Stomach smooth muscle (tissue), 2 donors: ENCODE results near the gene SSR4.

Source experiments
- H3K27ac ChIP-seq: one replicate; pipeline ENCODE4 v1.7.0; 2013; ENCODE audit warnings: mild to moderate bottlenecking, low read length, inconsistent platforms
- H3K27me3 ChIP-seq, 2 donors: one replicate each; pipeline ENCODE4 v1.7.0; 2013; ENCODE audit warnings: low read length in 2 of 2; ENCODE audit not compliant: insufficient read depth in 2 of 2, control insufficient read depth in 1 of 2
- H3K36me3 ChIP-seq, 2 donors: one replicate each; pipeline ENCODE4 v1.7.0; 2013; ENCODE audit warnings: low read length in 2 of 2; ENCODE audit not compliant: control insufficient read depth in 2 of 2, insufficient read depth in 2 of 2
- H3K4me1 ChIP-seq: one replicate; pipeline ENCODE4 v1.7.0; 2013; ENCODE audit warnings: low read length; ENCODE audit not compliant: control insufficient read depth, insufficient read depth
- H3K4me3 ChIP-seq, 2 donors: one replicate each; pipeline ENCODE4 v1.7.0; 2013; ENCODE audit warnings: low read length in 2 of 2
- H3K9ac ChIP-seq, 2 donors: one replicate each; pipeline ENCODE4 v1.7.0; 2013; ENCODE audit warnings: low read length in 2 of 2, mild to moderate bottlenecking in 1 of 2
- H3K9me3 ChIP-seq, 2 donors: one replicate each; pipeline ENCODE4 v1.7.0; 2013; ENCODE audit warnings: low read length in 2 of 2; ENCODE audit not compliant: control insufficient read depth in 2 of 2
- donor health status: healthy.
- donor health status: Pancreatic carcinoma.

SSR4 gene

DNA sequence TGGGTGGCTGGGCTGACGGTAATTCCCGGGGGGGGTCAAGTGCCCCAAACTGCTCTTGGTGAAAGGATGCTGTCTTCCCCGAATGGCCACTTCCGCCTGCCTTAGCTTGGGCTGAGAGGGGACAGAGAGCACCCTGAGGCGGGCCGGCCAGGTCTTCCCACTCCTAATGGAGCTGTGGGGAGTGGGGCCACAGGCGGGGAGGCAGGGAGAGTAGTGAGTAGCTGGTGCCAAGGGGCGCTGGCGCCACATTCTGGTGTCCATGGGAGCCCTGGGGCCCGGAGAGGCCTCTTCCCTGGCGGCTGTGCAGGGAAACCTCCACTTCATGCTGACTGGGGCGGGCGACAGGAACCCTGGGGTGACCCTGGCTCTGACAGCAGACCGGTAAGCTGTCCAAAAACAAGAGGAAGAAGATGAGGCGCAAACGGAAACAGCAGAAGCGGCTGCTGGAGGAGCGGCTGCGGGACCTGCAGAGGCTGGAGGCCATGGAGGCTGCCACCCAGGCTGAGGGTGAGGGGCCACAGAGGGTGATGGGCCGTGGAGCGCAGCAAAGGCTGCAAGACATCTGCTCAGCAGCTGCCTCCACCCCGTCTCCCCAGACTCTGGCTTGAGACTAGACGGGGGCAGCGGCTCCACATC lies 11.0 kb upstream of the SSR4 start:
- H3K4me3 ChIP-seq = no peak overlapping the region

DNA sequence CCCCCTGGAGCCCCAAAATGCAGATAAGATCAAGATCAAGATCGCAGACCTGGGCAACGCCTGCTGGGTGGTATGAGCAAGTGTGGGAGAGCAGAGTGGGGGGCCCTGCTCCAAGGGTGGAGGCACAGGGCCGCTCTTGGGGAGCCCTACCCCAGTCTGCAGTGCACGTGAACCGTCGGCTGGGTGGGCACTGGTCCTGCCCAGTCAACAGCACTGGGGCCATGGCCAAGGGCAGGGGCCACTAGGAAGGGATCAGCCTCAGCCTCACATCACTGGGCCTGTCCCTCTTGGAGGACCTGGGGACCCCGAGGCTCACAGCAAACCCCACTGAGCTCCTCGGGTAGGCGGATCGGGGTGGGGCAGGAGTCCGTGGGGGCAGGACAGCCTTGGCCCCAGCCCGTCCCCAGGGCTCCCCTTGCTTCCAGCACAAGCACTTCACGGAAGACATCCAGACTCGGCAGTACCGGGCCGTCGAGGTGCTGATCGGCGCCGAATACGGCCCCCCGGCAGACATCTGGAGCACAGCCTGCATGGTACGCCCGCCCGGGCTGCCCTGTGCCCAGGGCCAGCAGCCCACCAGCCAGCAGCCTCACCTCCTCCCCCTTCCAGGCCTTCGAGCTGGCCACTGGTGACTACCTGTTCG lies 10.0 kb upstream of the SSR4 start:
- Histone ChIP-seq H3K9me3 (no peaks in the 10 kb centered on the region), H3K27ac (no peak overlapping the region), H3K4me3 (no peak overlapping the region), H3K36me3 (peaks cover 0 to 8% of the 10 kb centered on the region in 2 donors), H3K27me3 (no peaks in the 10 kb centered on the region), H3K9ac (no peak overlapping the region), H3K4me1 (peaks cover 20% of the 10 kb centered on the region)

More for the DNA sequence above, 11.0 kb upstream of the SSR4 start:
- Histone ChIP-seq H3K4me1 (peaks cover 20% of the 10 kb centered on the region), H3K9me3 (no peaks in the 10 kb centered on the region), H3K27me3 (peaks cover 0 to under 1% of the 10 kb centered on the region in 2 donors), H3K36me3 (peaks cover 0 to 8% of the 10 kb centered on the region in 2 donors), H3K9ac (no peak overlapping the region), H3K27ac (no peak overlapping the region)

DNA sequence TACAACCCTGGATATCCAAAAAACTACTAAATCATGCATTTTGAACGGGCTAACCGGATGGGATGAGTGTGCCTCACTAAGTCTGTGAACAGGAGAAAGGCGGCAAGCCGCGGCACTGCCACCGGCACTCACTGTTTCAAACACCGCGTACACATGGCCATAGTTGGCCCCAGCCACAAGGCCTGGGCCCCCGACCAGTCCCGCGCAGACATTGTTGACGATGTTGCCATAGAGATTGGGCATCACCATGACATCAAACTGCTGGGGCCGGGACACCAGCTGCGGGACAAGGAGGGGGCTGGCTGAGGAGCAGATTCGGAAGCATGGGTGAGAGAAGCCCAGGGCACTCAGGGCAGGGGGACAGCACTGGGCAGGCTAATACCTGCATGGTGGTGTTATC lies 7.8 kb upstream of the SSR4 start:
- Histone ChIP-seq H3K27me3 (no peaks in the 10 kb centered on the region), H3K4me1 (peaks cover 16% of the 10 kb centered on the region), H3K27ac (no peak overlapping the region), H3K9me3 (no peaks in the 10 kb centered on the region), H3K36me3 (peaks cover 0 to 10% of the 10 kb centered on the region in 2 donors), H3K9ac (no peak overlapping the region), H3K4me3 (no peak overlapping the region)

DNA sequence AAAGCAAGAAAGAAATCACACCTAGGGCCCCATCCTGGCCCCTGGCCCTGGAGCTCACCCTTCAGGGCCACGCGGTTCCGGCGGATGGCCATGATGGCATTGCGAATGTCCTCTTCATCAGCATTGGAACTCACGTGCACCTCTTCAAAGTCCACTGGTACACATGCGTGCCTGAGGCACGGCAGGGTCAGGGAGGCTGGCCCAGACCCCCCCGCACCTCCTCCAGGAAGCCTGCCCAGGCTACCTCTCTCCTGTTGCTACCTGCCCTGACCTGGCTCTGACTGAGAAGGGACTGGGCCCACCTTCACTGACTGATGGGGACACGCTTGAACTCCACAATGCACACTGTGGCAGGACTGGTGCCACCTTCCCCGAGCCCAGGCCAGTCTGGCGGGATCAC lies 4.8 kb upstream of the SSR4 start:
- no peak overlapping the region for H3K4me3 ChIP-seq
- peaks cover 0 to 10% of the 10 kb centered on the region in 2 donors for H3K36me3 ChIP-seq
- peaks cover 0 to 5% of the 10 kb centered on the region in 2 donors for H3K27me3 ChIP-seq
- peaks cover 21% of the 10 kb centered on the region for H3K4me1 ChIP-seq
- no peaks in the 10 kb centered on the region for H3K9me3 ChIP-seq
- no peak overlapping the region for H3K9ac ChIP-seq
- no peak overlapping the region for H3K27ac ChIP-seq

DNA sequence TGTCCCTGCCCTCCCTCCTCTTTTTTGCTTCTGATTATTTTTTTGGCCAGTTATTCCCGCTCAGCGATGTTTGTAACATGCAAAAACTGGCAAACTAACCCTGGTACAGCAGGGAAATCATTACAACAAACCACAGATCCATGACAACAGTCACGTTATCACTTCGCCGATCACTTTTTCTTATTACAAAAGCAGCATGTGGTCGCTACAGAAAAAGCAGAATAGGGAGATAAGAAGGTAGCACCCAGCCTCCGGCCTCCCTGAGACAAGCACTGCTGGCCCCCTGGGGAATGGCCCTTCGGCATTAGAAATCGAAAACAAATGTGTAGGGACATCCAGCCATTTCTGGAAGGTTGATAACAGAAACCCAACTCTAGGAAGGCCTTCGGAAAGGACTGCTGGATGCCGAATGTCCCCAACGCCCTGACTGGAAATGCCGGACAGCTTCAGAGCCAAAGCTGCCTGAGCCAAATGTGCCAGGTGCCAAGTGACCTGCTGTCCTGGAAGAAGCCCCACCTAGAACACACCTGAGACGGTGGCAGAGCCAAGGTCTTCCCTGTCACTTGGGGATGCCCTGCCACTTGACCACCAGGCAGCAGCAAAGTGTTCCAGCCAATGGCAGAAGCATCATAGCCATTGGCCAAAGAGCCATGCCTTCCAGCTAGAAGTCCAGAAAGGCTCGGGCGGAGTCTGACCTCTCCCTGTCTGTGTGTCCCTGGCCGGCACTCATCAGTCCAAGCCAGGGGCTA lies 3.2 kb upstream of the SSR4 start:
- Histone ChIP-seq H3K27ac (no peak overlapping the region), H3K27me3 (peaks cover 0 to 5% of the 10 kb centered on the region in 2 donors), H3K4me3 (no peak overlapping the region), H3K9ac (no peak overlapping the region), H3K9me3 (no peaks in the 10 kb centered on the region), H3K36me3 (peaks cover 0 to 10% of the 10 kb centered on the region in 2 donors), H3K4me1 (peaks cover 36% of the 10 kb centered on the region)

DNA sequence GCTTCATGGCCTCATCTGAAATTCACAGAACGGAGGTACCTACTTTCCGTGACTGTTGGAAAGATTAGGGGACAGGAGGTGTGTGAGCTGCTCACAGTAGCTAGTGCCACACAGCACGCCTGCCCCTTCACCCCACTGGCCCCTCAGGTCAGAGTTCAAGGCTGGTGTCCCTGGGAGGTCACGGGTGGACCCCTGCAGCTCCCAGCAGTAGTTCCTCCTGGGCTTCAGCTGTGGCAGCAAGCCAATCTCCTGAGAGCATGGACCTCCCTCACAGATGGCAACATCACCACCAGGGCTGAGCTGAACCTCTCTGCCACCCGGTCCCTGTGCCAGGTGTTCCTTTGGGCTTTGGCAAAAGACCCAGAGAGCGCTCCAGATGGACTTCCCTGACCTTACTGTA lies 2.1 kb upstream of the SSR4 start:
- H3K4me1 ChIP-seq = peaks cover 39% of the 10 kb centered on the region
- no peaks in the 10 kb centered on the region for H3K9me3 ChIP-seq
- peak overlapping the region in 1 of 2 donors; percentile 83 for H3K4me3 ChIP-seq
- H3K36me3 ChIP-seq = peaks cover 0 to 10% of the 10 kb centered on the region in 2 donors
- H3K27me3 ChIP-seq = peaks cover 0 to 5% of the 10 kb centered on the region in 2 donors
- H3K27ac ChIP-seq = no peak overlapping the region
- no peak overlapping the region for H3K9ac ChIP-seq

DNA sequence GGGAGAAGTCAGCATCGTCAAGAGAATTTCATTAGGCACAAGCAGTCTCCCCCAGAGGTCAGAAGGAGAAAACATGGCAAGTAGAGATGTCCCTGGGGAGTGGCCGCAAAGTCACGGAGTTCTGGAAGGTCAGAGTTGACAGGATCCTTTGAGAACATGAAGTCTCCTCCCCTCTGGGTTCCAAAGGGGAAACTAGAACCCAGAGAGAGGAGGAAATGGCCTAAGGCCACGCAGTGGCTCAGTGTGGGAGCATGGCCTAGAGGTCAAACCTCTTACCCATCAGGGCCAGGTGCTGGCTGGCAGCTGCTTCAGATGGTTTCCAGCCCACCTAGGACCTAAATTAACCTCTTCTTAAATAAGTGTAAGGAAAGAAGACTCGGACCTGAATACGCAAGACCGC lies 1.2 kb upstream of the SSR4 start:
- H3K9me3 ChIP-seq = no peaks in the 10 kb centered on the region
- peaks cover 39% of the 10 kb centered on the region for H3K4me1 ChIP-seq
- peak overlapping the region; percentile 86 to 91 for H3K9ac ChIP-seq
- peaks cover 4 to 8% of the 10 kb centered on the region in 2 donors for H3K36me3 ChIP-seq
- H3K4me3 ChIP-seq = peak overlapping the region; percentile 75 to 83
- peak overlapping the region; percentile 86 for H3K27ac ChIP-seq
- H3K27me3 ChIP-seq = peaks cover 0 to 5% of the 10 kb centered on the region in 2 donors

DNA sequence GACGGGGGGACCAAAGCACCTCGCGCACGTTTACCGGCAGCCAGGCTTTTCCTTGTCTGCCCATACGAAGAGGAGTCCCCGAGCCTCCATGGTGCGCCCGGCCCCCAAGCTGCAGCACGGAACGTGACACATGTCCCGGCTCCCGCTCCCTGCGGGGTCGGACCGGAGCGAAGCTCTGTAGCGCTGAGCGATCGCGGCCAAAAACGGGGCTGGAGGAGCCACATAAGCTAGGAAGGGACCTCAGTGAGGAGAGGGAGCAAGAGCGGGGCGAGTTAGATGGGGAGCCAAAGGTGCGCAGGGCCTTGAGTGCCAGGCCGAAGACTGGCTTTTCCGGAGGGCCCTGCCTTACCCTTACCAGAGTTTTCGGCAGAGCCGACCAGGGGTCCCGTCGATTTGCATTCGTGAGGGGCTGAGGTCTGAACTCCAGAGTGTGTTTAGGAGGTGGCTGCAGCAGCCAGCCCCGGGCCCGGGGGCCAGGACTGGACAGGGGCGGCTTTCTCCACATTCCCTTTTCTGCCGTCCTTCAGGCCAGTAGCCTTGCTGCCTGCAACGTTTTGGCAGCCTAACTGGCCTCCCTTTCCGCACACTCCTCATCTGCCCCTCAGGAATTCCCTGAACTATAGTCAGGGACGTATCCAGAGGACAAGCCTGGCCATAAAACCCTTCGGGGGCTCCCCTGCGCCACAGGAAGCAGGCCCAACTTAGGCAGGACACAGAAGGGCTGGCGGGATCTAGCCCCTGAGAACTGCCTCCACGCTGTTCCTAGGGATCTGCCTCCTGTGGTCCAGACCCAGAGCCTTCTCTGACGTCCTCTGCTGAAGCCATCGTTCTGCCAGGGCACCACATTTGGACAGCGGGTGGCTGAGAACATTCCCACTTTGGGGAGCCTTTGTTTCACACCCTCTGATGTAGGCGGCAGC lies 689 bp downstream of the SSR4 start:
- H3K36me3 ChIP-seq = peaks cover 4 to 7% of the 10 kb centered on the region in 2 donors
- peaks cover 0 to 5% of the 10 kb centered on the region in 2 donors for H3K27me3 ChIP-seq
- H3K4me3 ChIP-seq = peak overlapping the region; percentile 63 to 83
- H3K27ac ChIP-seq = peak overlapping the region; percentile 86
- peak overlapping the region; percentile 73 to 74 for H3K9ac ChIP-seq
- no peaks in the 10 kb centered on the region for H3K9me3 ChIP-seq
- H3K4me1 ChIP-seq = peaks cover 39% of the 10 kb centered on the region

DNA sequence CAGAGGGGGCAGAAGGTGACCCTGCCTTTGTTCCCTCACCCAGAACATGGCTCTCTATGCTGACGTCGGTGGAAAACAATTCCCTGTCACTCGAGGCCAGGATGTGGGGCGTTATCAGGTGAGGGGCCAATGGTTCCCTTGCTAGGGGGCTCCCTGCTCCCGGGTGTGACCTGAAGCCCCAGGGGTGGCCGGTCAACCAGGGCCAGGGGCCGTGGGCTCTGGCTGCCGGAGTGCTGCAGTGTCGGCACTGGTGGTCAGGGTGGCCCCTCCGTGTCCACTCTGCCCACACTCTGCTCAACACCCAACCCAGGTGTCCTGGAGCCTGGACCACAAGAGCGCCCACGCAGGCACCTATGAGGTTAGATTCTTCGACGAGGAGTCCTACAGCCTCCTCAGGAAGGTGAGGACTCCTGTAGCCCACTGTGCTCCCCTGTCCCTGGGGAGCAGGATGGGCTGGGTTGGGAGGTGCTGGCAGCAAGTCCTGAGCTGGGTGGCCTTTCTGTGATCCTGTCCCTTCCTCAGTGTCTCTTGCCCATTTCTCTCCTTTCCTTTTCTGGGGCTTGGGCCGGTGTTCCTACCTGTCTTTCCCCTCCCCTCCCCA lies 3.0 kb downstream of the SSR4 start:
- Histone ChIP-seq H3K9me3 (no peaks in the 10 kb centered on the region), H3K4me1 (peaks cover 27% of the 10 kb centered on the region), H3K9ac (no peak overlapping the region), H3K4me3 (no peak overlapping the region), H3K27ac (no peak overlapping the region), H3K36me3 (peaks cover 4 to 7% of the 10 kb centered on the region in 2 donors), H3K27me3 (peaks cover 0 to 4% of the 10 kb centered on the region in 2 donors)

DNA sequence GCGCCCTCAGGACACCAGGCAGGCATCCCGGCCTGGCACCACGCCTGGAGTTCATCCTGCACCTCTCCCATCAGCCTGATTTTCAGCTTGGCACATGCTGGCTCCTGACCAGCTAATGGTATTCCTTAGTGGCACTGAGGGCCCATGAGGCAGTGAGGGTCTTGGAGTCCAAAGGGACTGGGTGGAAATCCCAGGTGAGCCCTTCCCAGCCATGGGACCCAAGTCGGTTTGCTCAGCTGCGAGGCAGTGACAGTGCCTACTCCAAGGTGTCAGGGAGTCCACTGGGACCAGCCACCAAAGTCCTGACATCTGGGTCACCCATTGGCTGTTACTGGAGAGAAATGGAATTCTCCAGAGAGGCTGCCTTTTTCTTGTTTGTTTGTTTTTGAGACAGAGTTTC lies 4.9 kb downstream of the SSR4 start:
- H3K9me3 ChIP-seq = no peaks in the 10 kb centered on the region
- peaks cover 4 to 7% of the 10 kb centered on the region in 2 donors for H3K36me3 ChIP-seq
- H3K9ac ChIP-seq = no peak overlapping the region
- no peak overlapping the region for H3K27ac ChIP-seq
- peaks cover 18% of the 10 kb centered on the region for H3K4me1 ChIP-seq
- H3K4me3 ChIP-seq = no peak overlapping the region
- peaks cover 0 to 4% of the 10 kb centered on the region in 2 donors for H3K27me3 ChIP-seq
